GM12865 (cell line): Measurements from ENCODE around the gene RGPD3.
A peak's percentile ranks its signal among the peaks of the same experiment; 100 is the strongest.
"Not testable (repeated sequence)": the region's sequence is repeated elsewhere in the genome, so short reads cannot be mapped to it uniquely, and the experiment has no call there.

ENCODE experiments used
- DNase-seq: peaks from one replicate; pipeline ENCODE4 v3.0.0; 2010; ENCODE audit warnings: low read depth
- H3K4me3 ChIP-seq: 2 replicates; pipeline ENCODE4 v1.5.1; 2011; ENCODE audit warnings: mild to moderate bottlenecking, low read depth, low read length, control low read depth
- TF ChIP-seq, protein P1 (sequence below): IDR thresholded peaks from 2 replicates; pipeline ENCODE4 v1.5.1; 2011; ENCODE audit warnings: low read length, control low read depth, low read depth, inconsistent platforms; ENCODE audit not compliant: insufficient read depth; ENCODE audit errors: missing control alignments

The RGPD3 gene

DNA sequence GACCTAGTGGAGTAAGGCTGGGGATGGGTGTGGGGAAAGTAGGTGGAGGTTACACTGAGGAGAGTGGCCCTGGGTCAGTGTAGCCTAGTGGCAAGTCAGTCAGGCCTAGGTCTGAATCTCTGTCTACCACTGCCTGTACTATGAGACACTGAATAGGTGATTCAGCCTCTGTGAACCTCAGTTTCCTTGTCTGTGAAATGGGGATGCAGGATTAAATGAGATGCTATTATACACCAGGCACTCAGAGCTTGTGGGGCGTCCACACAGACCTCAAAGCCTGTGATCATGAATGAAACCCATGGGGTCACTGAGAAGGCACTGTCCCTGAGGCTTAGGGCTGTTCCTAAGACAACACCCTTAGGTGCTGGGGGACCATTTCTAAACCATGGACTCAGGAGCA is 30.3 kb upstream of the RGPD3 start:
- DNase-seq, H3K4me3 ChIP-seq: not testable (repeated sequence)

DNA sequence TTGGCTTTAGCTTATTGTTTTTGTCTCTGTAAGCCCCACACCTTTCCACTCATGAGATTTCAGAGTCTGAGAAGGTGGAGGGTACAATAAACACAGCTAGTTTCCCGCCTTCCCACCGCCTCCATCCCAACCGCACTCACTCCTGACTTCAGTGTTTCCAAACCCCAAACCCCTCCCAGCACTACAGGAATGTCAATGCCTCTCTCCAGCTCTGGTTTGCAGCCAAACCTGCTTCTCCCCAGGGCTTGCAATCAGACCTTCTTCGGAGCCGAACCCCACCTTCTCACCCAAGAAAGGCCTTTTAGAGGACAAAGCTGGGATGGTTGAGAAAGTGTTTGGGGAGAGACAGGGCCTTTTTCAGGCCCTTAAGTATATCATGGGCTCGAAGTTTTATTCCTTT is 24.7 kb upstream of the RGPD3 start:
- not testable (repeated sequence) for H3K4me3 ChIP-seq, DNase-seq

DNA sequence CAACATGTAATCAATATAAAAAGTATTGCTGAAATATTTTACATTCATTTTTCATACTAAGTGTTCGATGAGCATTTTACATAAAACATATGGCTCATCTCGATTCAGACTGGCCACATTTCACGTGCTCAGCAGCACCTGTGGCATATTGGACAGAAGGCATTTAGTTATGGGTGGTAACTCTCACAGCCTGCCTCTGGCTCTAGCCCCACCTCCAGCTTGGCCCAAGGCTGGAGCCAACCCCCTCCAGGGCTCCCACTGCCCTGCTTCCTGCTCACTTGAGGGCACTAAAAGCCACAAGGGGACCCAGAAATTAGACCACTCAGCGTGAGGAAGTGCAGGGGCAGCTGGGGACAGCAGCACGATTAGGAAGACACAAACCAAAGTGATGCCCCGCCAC is 24.2 kb upstream of the RGPD3 start:
- not testable (repeated sequence) for H3K4me3 ChIP-seq, DNase-seq

DNA sequence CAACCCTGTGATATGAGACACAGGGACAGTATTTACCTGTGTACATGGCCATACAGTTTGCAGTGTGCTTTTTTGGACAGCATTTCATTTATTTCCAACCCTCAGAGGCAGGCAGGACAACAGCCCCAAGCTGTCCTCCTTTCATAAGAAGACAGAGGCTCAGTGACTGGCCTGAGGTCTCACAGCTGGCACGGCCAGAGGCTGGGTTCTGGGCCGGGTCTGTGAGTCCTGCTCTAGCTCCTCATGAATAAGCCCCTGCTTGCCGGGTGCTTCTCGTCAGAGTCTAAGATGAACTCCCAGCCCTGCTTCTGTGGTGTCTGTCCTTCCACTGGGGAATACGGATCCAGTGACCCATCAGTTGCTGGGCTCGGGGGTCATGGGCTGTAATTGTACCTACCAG is 21.5 kb upstream of the RGPD3 start:
- not testable (repeated sequence) for H3K4me3 ChIP-seq, DNase-seq

DNA sequence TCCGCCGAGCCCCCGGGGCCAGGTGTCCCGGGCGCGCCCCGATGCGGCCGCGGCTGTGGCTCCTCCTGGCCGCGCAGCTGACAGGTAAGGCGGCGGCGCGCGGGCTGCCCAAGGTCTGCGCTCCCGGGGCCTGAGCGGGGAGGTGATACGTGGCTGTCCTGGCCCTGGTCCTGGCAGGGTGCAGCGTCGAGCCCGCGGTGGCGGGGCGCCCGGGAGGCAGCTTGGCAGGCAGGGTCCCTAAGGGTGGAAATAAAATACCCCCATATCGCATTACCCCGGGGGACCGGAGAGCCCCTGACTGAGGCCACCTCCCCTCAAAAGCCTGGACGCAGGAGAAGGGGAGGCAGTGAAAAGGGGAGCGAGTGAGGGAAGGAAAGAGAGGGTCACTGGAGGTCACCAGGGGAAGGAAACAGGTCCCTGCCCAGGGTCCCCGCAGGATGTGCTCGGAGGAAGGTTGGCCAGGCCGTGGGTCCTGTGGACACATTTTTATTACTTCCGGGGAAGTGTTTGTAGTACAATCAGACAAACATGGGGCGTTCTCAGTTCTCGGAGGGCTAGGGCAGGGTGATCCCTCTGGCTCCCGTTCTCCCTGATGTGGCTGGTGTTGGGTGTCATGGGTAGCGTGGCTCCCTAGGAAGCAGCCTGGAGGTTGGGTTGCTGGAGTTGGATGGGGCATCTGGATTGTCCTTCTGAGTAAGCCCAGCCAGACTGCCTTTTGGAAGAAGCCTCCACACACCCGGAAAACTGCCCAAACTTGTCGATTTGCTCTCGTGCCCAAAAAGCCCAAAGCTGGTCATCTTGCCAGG is 19.4 kb upstream of the RGPD3 start:
- DNase-seq, H3K4me3 ChIP-seq: not testable (repeated sequence)

DNA sequence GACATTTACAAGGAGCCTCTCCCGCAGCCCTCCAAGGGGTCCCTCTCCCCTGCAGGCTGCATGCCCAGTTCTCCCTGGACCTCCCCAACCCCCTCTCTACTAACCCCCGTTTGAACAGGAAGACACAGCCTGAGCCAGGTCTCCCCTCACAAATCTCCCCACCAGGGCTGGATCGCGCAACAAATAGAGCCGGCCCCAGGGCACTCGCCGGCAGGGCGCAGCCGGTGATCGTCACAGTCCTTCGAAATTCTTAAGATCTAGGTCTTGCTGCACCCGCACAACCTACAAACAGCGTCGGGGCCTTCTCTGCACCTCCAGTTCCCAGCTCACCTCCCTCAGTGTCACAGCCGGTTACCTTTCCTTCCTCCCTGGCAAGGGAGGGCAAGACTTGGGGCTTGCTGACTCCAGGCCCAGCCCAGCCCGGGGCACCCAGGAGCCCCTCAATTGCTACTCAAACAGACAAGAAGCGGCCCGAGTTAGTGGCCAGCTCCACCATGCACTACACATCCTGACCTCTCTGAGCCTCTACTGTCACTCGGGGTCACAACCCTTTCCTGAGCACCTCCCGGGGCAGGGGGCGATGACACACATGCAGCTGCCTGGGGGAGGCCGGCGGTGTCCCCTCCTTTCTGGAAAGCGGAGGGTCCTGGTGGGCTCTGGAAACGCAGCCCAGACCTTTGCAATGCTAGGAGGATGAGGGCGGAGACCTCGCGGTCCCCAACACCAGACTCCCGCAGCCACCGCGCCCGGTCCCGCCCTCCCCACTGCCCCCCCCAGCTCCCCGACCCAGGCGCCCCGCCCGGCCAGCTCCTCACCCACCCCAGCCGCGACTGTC is 18.6 kb upstream of the RGPD3 start, which contains the start of gene CD8B2:
TSS of gene CD8B2 (plus strand) at position 814 of the 835 bp plus-strand sequence. CDS start 63 bp downstream, outside the sequence.
- H3K4me3 ChIP-seq, DNase-seq: not testable (repeated sequence)

DNA sequence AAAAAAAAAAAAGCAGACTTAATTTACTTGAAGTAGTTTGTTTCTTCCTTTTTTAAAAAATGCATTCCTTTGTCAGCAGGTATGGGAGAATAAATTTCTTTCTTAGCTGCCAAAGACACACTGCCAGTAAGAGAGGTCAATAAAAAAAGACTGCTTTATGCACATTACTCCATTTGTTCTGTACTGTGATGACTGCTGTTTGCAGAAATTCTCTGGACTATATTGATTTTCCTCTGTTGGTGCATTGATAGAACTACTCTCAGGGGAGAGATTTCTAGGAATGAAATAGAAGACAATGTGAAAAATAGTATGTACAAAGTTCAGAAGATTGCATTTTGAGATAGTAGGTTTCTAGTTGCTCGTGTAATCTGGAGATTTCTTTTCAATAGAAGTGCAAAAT is 11.3 kb upstream of the RGPD3 start:
- H3K4me3 ChIP-seq, DNase-seq: not testable (repeated sequence)

DNA sequence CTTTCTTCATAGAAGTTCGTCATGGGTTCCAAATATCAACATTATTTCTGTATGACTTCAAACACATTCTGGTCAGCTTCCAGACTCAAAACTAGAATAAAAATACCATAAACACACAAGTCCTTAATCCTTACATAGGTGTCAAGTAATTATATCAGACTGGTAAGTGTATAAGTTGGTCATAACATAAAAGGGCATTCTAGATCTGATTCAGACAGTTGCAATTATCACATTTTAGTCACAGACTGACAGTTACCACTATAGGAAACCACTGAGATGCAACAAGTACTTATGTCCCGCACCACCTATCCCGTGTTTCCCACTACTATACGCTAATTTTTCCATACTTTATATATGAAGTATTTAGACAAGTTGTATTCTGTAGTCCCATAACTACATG is 9.4 kb upstream of the RGPD3 start:
- not testable (repeated sequence) for DNase-seq, H3K4me3 ChIP-seq

DNA sequence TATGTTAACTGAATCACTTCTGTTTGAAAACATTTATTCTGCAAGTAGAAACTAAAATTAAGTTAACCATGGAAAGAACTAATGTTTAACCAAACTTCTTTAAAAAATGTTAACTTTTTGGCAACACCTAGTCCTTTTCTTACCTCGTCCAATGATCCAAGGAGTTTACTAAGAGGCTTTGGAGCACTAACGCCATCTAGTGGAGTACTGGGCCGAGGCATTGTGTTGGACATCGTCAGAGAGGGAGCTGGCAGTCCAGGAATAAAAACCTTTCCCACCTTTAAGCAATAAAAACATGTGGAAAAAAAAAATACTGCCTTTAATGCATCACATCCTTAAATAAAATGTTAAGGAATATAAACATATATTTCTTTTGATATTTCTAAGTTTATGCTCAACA is 2.4 kb upstream of the RGPD3 start:
- TF ChIP-seq, protein P1, sequence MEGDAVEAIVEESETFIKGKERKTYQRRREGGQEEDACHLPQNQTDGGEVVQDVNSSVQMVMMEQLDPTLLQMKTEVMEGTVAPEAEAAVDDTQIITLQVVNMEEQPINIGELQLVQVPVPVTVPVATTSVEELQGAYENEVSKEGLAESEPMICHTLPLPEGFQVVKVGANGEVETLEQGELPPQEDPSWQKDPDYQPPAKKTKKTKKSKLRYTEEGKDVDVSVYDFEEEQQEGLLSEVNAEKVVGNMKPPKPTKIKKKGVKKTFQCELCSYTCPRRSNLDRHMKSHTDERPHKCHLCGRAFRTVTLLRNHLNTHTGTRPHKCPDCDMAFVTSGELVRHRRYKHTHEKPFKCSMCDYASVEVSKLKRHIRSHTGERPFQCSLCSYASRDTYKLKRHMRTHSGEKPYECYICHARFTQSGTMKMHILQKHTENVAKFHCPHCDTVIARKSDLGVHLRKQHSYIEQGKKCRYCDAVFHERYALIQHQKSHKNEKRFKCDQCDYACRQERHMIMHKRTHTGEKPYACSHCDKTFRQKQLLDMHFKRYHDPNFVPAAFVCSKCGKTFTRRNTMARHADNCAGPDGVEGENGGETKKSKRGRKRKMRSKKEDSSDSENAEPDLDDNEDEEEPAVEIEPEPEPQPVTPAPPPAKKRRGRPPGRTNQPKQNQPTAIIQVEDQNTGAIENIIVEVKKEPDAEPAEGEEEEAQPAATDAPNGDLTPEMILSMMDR = peak; percentile 16
- not testable (repeated sequence) for H3K4me3 ChIP-seq, DNase-seq

DNA sequence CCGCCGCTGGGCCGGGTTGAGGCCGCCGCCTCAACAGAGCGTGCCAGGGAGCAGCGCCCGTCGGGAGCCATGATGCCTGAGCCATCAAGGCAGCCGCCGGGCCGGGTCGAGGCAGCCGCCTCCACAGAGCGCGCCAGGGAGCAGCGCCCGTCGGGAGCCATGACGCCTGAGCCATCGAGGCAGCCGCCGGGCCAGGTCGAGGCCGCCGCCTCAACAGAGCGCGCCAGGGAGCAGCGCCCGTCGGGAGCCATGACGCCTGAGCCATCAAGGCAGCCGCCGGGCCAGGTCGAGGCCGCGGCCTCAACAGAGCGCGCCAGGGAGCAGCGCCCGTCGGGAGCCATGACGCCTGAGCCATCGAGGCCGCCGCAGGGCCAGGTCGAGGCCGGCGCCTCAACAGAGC is 697 bp downstream of the RGPD3 start:
- H3K4me3 ChIP-seq, DNase-seq: not testable (repeated sequence)

DNA sequence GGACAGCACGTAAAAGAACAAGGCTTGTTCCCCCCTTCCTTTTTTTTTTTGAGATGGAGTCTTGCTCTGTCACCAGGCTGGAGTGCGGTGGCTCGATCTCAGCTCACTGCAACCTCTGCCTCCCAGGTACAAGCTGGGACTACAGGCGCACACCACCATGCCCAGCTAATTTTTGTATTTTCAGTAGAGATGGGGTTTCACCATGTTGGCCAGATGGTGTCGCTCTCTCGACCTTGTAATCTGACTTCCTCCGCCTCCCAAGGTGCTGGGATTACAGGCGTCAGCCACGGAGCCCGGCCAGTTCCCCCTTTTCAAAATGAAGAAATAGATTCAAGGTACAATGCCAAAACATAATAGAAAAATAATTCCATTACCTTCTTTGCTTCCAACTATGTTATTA is 6.3 kb downstream of the RGPD3 start:
- not testable (repeated sequence) for H3K4me3 ChIP-seq, DNase-seq

DNA sequence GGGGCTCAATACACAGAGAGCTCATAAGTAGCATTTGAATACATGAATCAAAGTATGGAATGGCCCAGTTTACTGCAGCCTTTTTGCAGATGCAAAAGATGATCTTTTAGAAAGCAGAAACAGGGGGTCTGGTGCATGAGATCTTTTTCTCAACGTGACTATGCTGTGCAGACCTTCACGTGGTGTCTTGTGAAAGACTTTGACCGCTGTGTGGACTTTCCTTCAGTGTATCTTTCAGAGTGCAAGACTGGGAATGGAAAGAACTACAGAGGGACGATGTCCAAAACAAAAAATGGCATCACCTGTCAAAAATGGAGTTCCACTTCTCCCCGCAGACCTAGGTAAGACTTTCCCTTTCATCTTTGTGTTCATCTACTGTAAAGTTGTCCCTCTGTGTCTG is 77.5 kb downstream of the RGPD3 start:
- not testable (repeated sequence) for H3K4me3 ChIP-seq, DNase-seq

DNA sequence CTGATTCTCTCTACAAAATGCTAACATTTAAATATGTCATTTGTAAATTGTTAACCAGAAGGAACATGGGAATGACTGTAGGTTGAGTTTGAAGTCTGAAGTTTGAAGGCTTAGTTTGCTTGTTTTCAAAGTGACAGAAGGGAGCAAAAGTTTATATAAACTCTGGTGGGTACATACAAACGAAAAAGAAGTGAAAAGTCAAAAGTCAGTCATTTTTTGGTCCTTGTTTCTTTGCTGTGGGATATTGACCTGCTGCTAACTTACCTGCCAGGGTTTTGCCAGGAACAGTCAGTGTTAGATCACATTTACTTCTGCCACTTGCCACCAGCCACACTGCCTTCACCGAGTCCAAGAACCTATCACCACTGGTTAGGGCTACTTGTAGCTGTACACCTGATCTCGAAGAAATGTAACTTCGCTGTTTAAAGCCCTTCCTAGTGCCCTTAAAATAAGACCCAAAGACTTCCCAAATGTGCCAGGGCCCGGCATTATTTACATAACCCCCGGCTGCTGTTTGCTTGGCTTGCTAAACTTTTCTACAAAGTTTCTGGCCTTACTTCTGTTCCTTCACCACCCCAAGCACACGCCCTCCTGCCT is 79.3 kb downstream of the RGPD3 start:
- DNase-seq, H3K4me3 ChIP-seq: not testable (repeated sequence)

DNA sequence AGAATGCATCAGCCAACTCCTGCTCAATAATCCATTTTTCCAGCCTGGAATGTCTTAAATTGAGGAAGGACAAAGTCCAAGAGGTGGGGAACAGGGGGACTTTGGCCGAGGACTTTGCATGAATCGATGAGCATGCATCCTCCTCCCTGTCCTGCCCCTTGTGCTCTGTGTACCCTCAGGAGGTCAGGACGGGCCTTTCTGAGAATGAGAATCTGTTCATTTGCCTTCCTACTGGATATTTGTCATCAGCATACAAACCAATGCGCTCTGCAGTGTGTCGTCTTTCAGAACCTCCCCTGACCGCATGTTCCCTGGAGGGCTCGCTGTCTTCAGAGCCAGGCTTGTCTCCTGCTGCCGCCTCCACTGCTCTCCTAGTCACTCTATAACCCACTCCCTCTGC is 83.7 kb downstream of the RGPD3 start:
- DNase-seq, H3K4me3 ChIP-seq: not testable (repeated sequence)

DNA sequence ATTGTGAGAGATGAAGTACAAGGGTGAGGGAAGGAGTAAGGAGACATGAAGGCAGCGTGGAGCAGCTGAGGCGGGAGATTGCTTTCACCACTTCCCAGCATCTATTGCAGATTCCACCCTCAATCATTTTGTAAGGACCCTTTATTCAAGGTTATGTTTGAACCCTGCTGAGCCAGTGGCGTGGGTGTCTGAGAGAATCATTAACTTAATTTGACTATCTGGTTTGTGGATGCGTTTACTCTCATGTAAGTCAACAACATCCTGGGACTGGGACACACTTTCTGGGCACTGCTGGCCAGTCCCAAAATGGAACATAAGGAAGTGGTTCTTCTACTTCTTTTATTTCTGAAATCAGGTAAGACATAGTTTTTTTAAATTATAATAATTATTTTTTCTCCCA is 86.3 kb downstream of the RGPD3 start:
- not testable (repeated sequence) for H3K4me3 ChIP-seq, DNase-seq

DNA sequence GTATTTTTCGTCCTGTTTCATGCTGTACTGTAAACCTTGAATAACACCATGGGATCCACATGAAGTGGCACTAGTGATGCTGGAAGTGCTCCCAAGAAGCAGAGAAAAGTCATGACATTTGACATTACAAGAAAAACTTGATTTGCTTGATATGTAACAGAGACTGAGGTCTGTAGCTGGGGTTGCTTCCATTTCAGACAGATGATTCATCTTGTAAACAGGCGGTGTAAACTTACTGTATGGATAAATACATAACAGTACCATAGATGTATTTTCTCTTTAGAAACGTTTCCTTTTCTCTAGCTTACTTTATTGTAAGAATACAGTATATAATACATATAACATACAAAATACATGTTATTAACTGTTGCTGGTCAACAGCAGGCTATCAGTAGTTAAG is 88.6 kb downstream of the RGPD3 start:
- not testable (repeated sequence) for DNase-seq, H3K4me3 ChIP-seq

DNA sequence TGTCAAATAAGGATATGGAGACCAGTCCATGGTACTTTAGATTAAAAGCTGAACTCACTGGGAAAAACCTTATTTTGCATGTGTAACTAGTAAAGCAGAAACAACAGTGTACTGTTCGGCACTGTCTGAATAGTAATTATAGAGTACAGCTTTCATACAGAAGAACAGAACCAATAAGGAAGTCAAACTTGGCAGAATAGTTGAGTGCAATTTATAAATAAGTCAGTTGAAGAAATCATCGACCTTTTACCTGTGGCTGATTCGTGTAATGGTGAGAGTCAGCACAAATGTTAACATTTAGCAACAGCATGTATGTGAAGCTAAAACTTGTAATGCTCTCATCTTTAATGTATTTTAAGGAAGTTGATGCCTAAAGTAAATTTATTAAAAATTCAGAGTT is 99.0 kb downstream of the RGPD3 start:
- DNase-seq, H3K4me3 ChIP-seq: not testable (repeated sequence)
